HG03159 (cell line): ENCODE measurements around the gene DCDC1.

ENCODE experiments used
- ATAC-seq: cut with Tn5 transposase; IDR thresholded peaks from one replicate; pipeline ENCODE4 v1.9.1; 2021; ENCODE audit warnings: mild to moderate bottlenecking, moderate library complexity; ENCODE audit not compliant: unreplicated experiment

The DCDC1 gene

GRCh38 chr11:31369348-31370329 is at the start of gene DCDC1, which contains the start of gene DNAJC24:
DCDC1 (minus strand) TSS chr11:31369739; CDS start chr11:31328280, 41,459 bp downstream.
DNAJC24 (plus strand) TSS chr11:31369860; CDS start chr11:31370749, 889 bp downstream.
- peak; percentile 97 for ATAC-seq

- ATAC-seq: no peak
These were observed 49.6 kb upstream of the DCDC1 start for GRCh38 chr11:31419138-31419537.

- ATAC-seq: no peak
These were observed 48.3 kb upstream of the DCDC1 start for GRCh38 chr11:31417816-31418215.

- no peak for ATAC-seq
These were observed 47.8 kb upstream of the DCDC1 start for GRCh38 chr11:31417357-31417756.

GRCh38 chr11:31415435-31415834 is 45.9 kb upstream of the DCDC1 start:
- ATAC-seq: no peak

GRCh38 chr11:31414338-31414737 is 44.8 kb upstream of the DCDC1 start:
- no peak for ATAC-seq

GRCh38 chr11:31412946-31413345 is 43.4 kb upstream of the DCDC1 start:
- ATAC-seq: no peak

- no peak for ATAC-seq
These were observed 38.7 kb upstream of the DCDC1 start for GRCh38 chr11:31408201-31408600.

GRCh38 chr11:31404614-31405013 is 35.1 kb upstream of the DCDC1 start:
- ATAC-seq: no peak

GRCh38 chr11:31397239-31397834 is 27.8 kb upstream of the DCDC1 start:
- no peak for ATAC-seq

- no peak for ATAC-seq
These were observed 17.8 kb upstream of the DCDC1 start for GRCh38 chr11:31387379-31387778.

GRCh38 chr11:31383116-31383515 is 13.6 kb upstream of the DCDC1 start:
- no peak for ATAC-seq

GRCh38 chr11:31375879-31376278 is 6.3 kb upstream of the DCDC1 start:
- ATAC-seq: no peak

- no peak for ATAC-seq
These were observed 2.7 kb downstream of the DCDC1 start for GRCh38 chr11:31366795-31367194.

GRCh38 chr11:31361743-31362142 is 7.8 kb downstream of the DCDC1 start:
- ATAC-seq: no peak

GRCh38 chr11:31355817-31356216 is 13.7 kb downstream of the DCDC1 start:
- ATAC-seq: no peak

- ATAC-seq: no peak
These were observed 14.4 kb downstream of the DCDC1 start for GRCh38 chr11:31355131-31355530.

- no peak for ATAC-seq
These were observed 18.4 kb downstream of the DCDC1 start for GRCh38 chr11:31351168-31351567.

GRCh38 chr11:31340903-31341572 is 28.5 kb downstream of the DCDC1 start:
- ATAC-seq: peak; percentile 65

- ATAC-seq: no peak
These were observed 31.7 kb downstream of the DCDC1 start for GRCh38 chr11:31337806-31338205.

- ATAC-seq: no peak
These were observed 40.8 kb downstream of the DCDC1 start for GRCh38 chr11:31328697-31329096.
